K562 (cell line): ENCODE data around the gene DCST1. TPM values are rescaled to one million over a fixed set of nuclear protein-coding genes. Genes with fewer than 3 reads are reported as not detected.

Experiments
- ATAC-seq: fragments of 200-7000 bp; cut with Tn5 transposase; 3 replicates; pipeline ENCODE4 v1.9.1; 2020; ENCODE audit warnings: moderate library complexity
- BruUV-seq: library from RNA; stranded (reverse); fragments of 400-500 nt; replicated peaks from 2 replicates; lab custom pipeline; 2021; lab: Mats Ljungman, UMichigan
- CTCF ChIA-PET: fragments of 300-600 bp; formaldehyde crosslinking; extraction: SDS; loops from one replicate; lab custom pipeline; 2021; ENCODE audit warnings: low intra/inter-chr PET ratio; lab: Yijun Ruan, JAX
- POLR2A ChIA-PET: fragments of 300-600, 350-650 bp; sonication (Branson Sonifier 250); formaldehyde crosslinking; extraction: SDS; loops from one replicate; lab custom pipeline; 2021; ENCODE audit warnings: antibody characterized with exemption, inconsistent platforms; lab: Yijun Ruan, JAX
- DNase-seq, 4 experiments: peaks; one replicate each; pipeline versions ENCODE4 v3.0.0 to v3.0.0-alpha.2; 2011 to 2018; ENCODE audit warnings: low spot score in 3 of 4, mixed read lengths in 3 of 4; ENCODE audit errors: extremely low read depth in 1 of 4
- FAIRE-seq: peaks from 2 replicates; lab custom pipeline; 2011; peaks lifted over from hg19 to GRCh38; lab: Jason Lieb, UNC
- H2AFZ ChIP-seq: 2 replicates; pipeline ENCODE4 v1.6.0; 2011; ENCODE audit warnings: low read depth, low read length, control low read depth, inconsistent platforms
- H3K27ac ChIP-seq: fragments of 200-600 bp; 3 replicates; pipeline ENCODE4 v1.8.0; 2011; ENCODE audit warnings: low read depth, mild to moderate bottlenecking, control low read depth, inconsistent platforms, low read length, moderate library complexity, mixed read lengths; ENCODE audit errors: extremely low read depth
- H3K27me3 ChIP-seq, 2 experiments: fragments of 300-600 bp in 1 of 2; 2 replicates in 1 of 2; 3 replicates in 1 of 2; pipeline versions ENCODE4 v1.6.0 to v1.8.0; 2011; ENCODE audit warnings: inconsistent platforms in 2 of 2, low read length in 2 of 2, mild to moderate bottlenecking in 1 of 2, mixed read lengths in 1 of 2, moderate library complexity in 1 of 2; ENCODE audit not compliant: control insufficient read depth in 2 of 2, insufficient read depth in 2 of 2
- H3K36me3 ChIP-seq: fragments of 300-600 bp; 3 replicates; pipeline ENCODE4 v1.8.0; 2011; ENCODE audit warnings: mild to moderate bottlenecking, low read length, inconsistent platforms; ENCODE audit not compliant: control insufficient read depth, insufficient read depth
- H3K4me1 ChIP-seq, 2 experiments: fragments of 200-600 bp in 1 of 2; replicated peaks in 1 of 2; 2 replicates in 1 of 2; 3 replicates in 1 of 2; pipeline versions ENCODE4 v1.5.1 to v1.8.0; 2011; ENCODE audit warnings: inconsistent platforms in 2 of 2, low read length in 2 of 2, mild to moderate bottlenecking in 1 of 2, mixed read lengths in 1 of 2, moderate library complexity in 1 of 2; ENCODE audit not compliant: control insufficient read depth in 2 of 2, insufficient read depth in 2 of 2
- H3K4me2 ChIP-seq: 2 replicates; pipeline ENCODE4 v1.6.1; 2011; ENCODE audit warnings: low read length, control low read depth, inconsistent platforms, mixed read lengths; ENCODE audit not compliant: insufficient read depth
- H3K4me3 ChIP-seq: fragments of 200-600 bp; sonication (generic), shearing (Covaris generic); 2 replicates; pipeline ENCODE4 v1.5.1; 2016; ENCODE audit warnings: control low read depth, inconsistent platforms
- H3K79me2 ChIP-seq: fragments of 200-600 bp; 3 replicates; pipeline ENCODE4 v1.8.0; 2011; ENCODE audit warnings: low read length, inconsistent platforms; ENCODE audit not compliant: control insufficient read depth, insufficient read depth
- H3K9ac ChIP-seq, 2 experiments: 2 replicates each; pipeline versions ENCODE4 v1.6.0 to v1.6.1; 2011; ENCODE audit warnings: low read depth in 2 of 2, low read length in 2 of 2, control low read depth in 1 of 2, inconsistent platforms in 1 of 2, mild to moderate bottlenecking in 1 of 2, mixed read lengths in 1 of 2; ENCODE audit not compliant: insufficient read depth in 1 of 2
- H3K9me1 ChIP-seq: one replicate; pipeline ENCODE4 v1.6.0; 2011; ENCODE audit warnings: inconsistent platforms, mild to moderate bottlenecking, low read length, moderate library complexity; ENCODE audit not compliant: control insufficient read depth, insufficient read depth
- H3K9me3 ChIP-seq: replicated peaks from 2 replicates; pipeline ENCODE4 v1.5.1; 2011; ENCODE audit warnings: low read depth, low read length, inconsistent platforms; ENCODE audit not compliant: control insufficient read depth, insufficient read depth
- H4K20me1 ChIP-seq: replicated peaks from 2 replicates; pipeline ENCODE4 v1.6.1; 2011; ENCODE audit warnings: low read length, inconsistent platforms, mixed read lengths; ENCODE audit not compliant: control insufficient read depth, insufficient read depth
- CHCHD3 ChIP-seq: fragments of 250-450 bp; sonication (Bioruptor Pico); IDR thresholded peaks from 2 replicates; pipeline ENCODE4 v2.1.2; 2022; ENCODE audit warnings: mild to moderate bottlenecking
- DNMT1 ChIP-seq: fragments of 450-650 bp; IDR thresholded peaks from 2 replicates; pipeline ENCODE4 v1.6.1; 2016; ENCODE audit warnings: antibody characterized with exemption, mild to moderate bottlenecking
- E2F5 ChIP-seq: sonication (generic); formaldehyde crosslinking; IDR thresholded peaks from 2 replicates; pipeline ENCODE4 v1.8.0; 2022; ENCODE audit warnings: mild to moderate bottlenecking, missing genetic modification reagents
- ETS1 ChIP-seq: conservative IDR thresholded peaks from 2 replicates; pipeline ENCODE4 v1.6.1; 2011; ENCODE audit warnings: low read depth, mild to moderate bottlenecking, low read length; ENCODE audit not compliant: control insufficient read depth
- FOXM1 ChIP-seq, 2 experiments: fragments of 450-650 bp in 1 of 2; sonication (generic) in 1 of 2; formaldehyde crosslinking in 1 of 2; IDR thresholded peaks; 2 replicates each; pipeline versions ENCODE4 v1.6.1 to v1.9.0; 2017 to 2022; ENCODE audit warnings: low read depth in 2 of 2, mild to moderate bottlenecking in 2 of 2, missing genetic modification reagents in 1 of 2, moderate library complexity in 1 of 2
- HEY1 ChIP-seq: fragments of 250-450 bp; sonication (Bioruptor Pico); IDR thresholded peaks from 2 replicates; pipeline ENCODE4 v1.5.0; 2020; ENCODE audit warnings: mild to moderate bottlenecking, moderate library complexity, borderline replicate concordance
- HNRNPLL ChIP-seq: fragments of 200-400 bp; formaldehyde crosslinking; IDR thresholded peaks from 2 replicates; pipeline ENCODE4 v1.6.1; 2017; ENCODE audit warnings: low read length, low read depth, mild to moderate bottlenecking; ENCODE audit not compliant: poor library complexity, severe bottlenecking
- KLF10 ChIP-seq: fragments of 250-450 bp; sonication (Bioruptor Pico); IDR thresholded peaks from 2 replicates; pipeline ENCODE4 v1.6.1; 2021; ENCODE audit warnings: matching md5 sums
- MAFK ChIP-seq: IDR thresholded peaks from 2 replicates; pipeline ENCODE4 v1.6.1; 2011; ENCODE audit warnings: low read length, improper control_type of control experiment
- MLX ChIP-seq, 2 experiments: fragments of 450-650 bp in 1 of 2; sonication (generic) in 1 of 2; formaldehyde crosslinking; conservative IDR thresholded peaks; 2 replicates each; pipeline versions ENCODE4 v1.4.0 to v1.8.1; 2020 to 2022; ENCODE audit warnings: mild to moderate bottlenecking in 1 of 2, missing genetic modification reagents in 1 of 2
- NFATC3 ChIP-seq: fragments of 450-650 bp; IDR thresholded peaks from 2 replicates; pipeline ENCODE4 v1.6.1; 2017; ENCODE audit warnings: mild to moderate bottlenecking
- RERE ChIP-seq: sonication (generic); formaldehyde crosslinking; IDR thresholded peaks from 2 replicates; pipeline ENCODE4 v1.8.0; 2023; ENCODE audit warnings: missing genetic modification reagents, mild to moderate bottlenecking, borderline replicate concordance
- ZBTB17 ChIP-seq: fragments of 450-650 bp; formaldehyde crosslinking; IDR thresholded peaks from 2 replicates; pipeline ENCODE4 v1.4.0; 2020; ENCODE audit warnings: mild to moderate bottlenecking
- ZNF3 ChIP-seq: fragments of 250-450 bp; sonication (Bioruptor Pico); IDR thresholded peaks from 2 replicates; pipeline ENCODE4 v1.5.0; 2021; ENCODE audit warnings: mild to moderate bottlenecking, moderate library complexity
- WGBS: fragments of 100-300 bp; shearing (Covaris generic); methylation state at CpG from one replicate; pipeline ENCODE4 v1.1.6; 2016; ENCODE audit warnings: low coverage, mixed read lengths; ENCODE audit not compliant: insufficient coverage; ENCODE audit errors: missing lambda C conversion rate; 5-methylcytosine and 5-hydroxymethylcytosine counted together
- in situ Hi-C: fragments of 300-500 bp; cut with MboI; formaldehyde crosslinking; loops from 4 replicates; pipeline ENCODE4 v1.15.0; 2018; ENCODE audit warnings: inconsistent platforms, mixed read lengths
- intact Hi-C: fragments of 100-400 bp; cut with micrococcal nuclease; formaldehyde crosslinking; loops from 2 replicates; pipeline ENCODE4 v1.14.2; 2022
- polyA plus RNA-seq, 8 experiments: library from polyadenylated mRNA; depleted of rRNA in 4 of 8; stranded (reverse) in 5 of 8; unstranded in 3 of 8; fragments of >200 nt; fragmentation: Nextera tagmentation in 2 of 8; fragmentation: Illumina TruSeq in 1 of 8; extraction: Ambion mirVana in 2 of 8; extraction: Trizol in 1 of 8; gene quantifications; 2 replicates each; pipeline versions ENCODE4 v1.2.1 to v1.2.3, GENCODE V29; 2011 to 2014; ENCODE audit warnings: inconsistent platforms in 1 of 8, missing spikeins in 1 of 8
- total RNA-seq, 7 experiments: library from RNA; depleted of rRNA in 6 of 7; stranded (reverse); fragments of >200 nt in 6 of 7; fragmentation: Illumina TruSeq in 2 of 7; extraction: Trizol in 2 of 7; gene quantifications; 2 replicates each; pipeline versions ENCODE4 v1.2.1 to v1.2.3, GENCODE V29; 2011 to 2021; ENCODE audit warnings: low replicate concordance in 1 of 7

Gene DCST1
- total and polyA plus RNA-seq, 9 of the 15 experiments (the other 6 are each of a cell fraction or from before 2014, with no cell fraction given) = not detected

- Histone ChIP-seq H3K27ac (no peak overlapping the region), H3K4me2 (no peak overlapping the region), H3K9ac (no peak overlapping the region), H3K4me1 (peaks cover 34 to 79% of the 10 kb centered on the region in 2 experiments), H3K4me3 (no peak overlapping the region), H3K36me3 (peaks cover 7% of the 10 kb centered on the region; the same call in 1 of the 3 replicates), H2AFZ (no peak overlapping the region), H3K9me3 (no peaks in the 10 kb centered on the region), H3K9me1 (peaks cover 4% of the 10 kb centered on the region), H3K79me2 (peaks cover 7% of the 10 kb centered on the region; the same call in 2 of the 3 replicates), H4K20me1 (peaks cover 26% of the 10 kb centered on the region), H3K27me3 (peaks cover 3 to 8% of the 10 kb centered on the region in 2 experiments; a peak in 2 of 5 replicates)
- ChIA-PET POLR2A (no interaction called here), CTCF (interaction anchor here (9.0 kb wide), 1 partner anchor 20 kb away, joined by 153 read pairs; the partner anchor contains the start of gene EFNA4)
- no peak for DNase-seq
- in situ Hi-C loops (no loop called here), intact Hi-C loops (loop anchor here (5.0 kb wide), 2 partner anchors 36 to 121 kb away; partner anchors contain the start of gene PYGO2)
- BruUV-seq = no TSS peak
- ATAC-seq = no peak
- 48% methylated on average over 3 of the region's 6 CpGs for WGBS
- FAIRE-seq = no peak
- TF ChIP-seq NFATC3 = no peak
- no peak for TF ChIP-seq RERE (CRISPR knock-in tag)
- no peak for TF ChIP-seq HEY1
- no peak for TF ChIP-seq FOXM1 (IDR thresholded peaks at IDR 0.05; ENCODE audit: low read depth)
- TF ChIP-seq FOXM1 (CRISPR knock-in tag; IDR thresholded peaks at IDR 0.05; ENCODE audit: low read depth) = no peak
- no peak for TF ChIP-seq MLX (CRISPR knock-in tag; conservative IDR thresholded peaks at IDR 0.05)
- TF ChIP-seq DNMT1 = no peak
- no peak for TF ChIP-seq CHCHD3 (CRISPR knock-in tag)
- no peak for TF ChIP-seq ZNF3
- TF ChIP-seq HNRNPLL = no peak
- TF ChIP-seq KLF10 (CRISPR knock-in tag) = no peak
- TF ChIP-seq ETS1 = no peak
- TF ChIP-seq MAFK = no peak
- no peak for TF ChIP-seq E2F5
- no peak for TF ChIP-seq ZBTB17
These were observed 49.5 kb downstream of the DCST1 start for GRCh38 chr1:155083052-155083541.
